IPS-NIHi11 (cell line): ENCODE measurements around the gene AKR1B1.

ENCODE experiments used
- DNase-seq: peaks from one replicate; pipeline ENCODE4 v3.0.0; 2012; ENCODE audit warnings: mixed read lengths, low spot score

The AKR1B1 gene

DNA sequence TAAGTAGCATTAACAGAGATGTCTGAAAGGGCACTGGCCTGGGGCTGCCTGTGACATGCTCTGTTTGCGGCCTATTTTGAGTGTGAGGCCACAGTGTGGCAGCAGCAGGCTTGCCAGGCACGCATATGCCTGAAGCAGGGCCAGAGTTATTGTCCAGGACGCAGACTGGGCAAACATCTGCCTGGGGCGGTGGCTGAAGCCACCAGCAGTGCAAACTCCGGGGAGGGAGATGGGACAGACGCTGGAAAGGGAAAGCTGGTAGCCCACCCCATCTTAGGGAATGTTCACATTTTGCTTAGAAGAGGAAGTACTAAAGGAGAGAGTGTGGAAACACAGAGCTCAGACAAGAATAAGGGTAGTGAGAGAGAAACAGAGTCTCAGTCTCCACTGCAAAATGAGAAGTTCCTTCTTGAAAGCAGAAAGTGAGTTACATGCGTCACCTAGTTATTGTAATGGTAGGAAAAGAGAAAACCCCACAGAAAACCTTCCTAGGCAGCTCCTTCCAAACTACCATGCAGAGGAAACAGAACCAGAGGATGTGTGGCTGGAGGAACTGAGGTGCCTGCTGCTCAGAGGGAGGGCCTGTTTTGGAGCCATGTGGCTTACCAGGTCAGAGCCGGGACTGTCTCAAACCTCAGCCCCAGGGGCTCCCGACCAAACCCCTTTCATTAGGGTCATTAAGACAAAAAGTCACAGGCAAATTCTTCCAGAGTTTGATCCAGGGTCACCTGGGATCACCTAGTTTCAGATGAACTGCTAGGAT lies 14.5 kb downstream of the AKR1B1 start:
- no peak for DNase-seq

DNA sequence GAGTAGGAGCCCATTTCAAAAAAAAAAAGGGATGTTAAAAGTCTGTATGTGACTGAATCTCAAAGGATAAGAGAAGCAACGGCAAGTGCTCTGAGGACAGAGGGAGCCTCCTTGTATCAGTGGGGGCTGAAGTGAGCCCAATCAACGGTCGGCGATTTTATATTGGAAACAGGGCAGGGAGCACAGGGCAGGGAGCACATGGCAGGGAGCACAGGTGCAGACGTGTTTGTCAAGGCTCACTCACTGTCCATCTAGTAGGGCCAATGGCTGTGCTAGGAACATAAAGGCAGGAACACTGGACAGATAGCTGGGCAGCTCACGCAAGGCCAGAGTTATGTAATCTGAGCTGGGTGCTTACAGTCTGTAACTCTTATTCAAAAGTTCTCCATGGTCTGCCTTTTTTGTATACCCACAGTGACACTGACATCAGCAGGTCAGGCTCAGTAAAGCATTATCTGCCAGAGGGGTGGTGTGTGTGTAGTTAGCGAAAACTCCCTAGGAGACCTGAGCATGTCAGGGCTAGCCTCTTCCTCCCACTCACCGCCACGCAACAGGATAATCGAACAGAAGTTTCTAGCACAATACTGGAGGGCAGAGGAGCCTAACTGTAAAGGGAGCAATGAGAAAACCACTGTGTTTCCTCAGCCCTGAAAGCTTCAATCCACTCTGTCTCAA lies 15.4 kb downstream of the AKR1B1 start:
- no peak for DNase-seq

DNA sequence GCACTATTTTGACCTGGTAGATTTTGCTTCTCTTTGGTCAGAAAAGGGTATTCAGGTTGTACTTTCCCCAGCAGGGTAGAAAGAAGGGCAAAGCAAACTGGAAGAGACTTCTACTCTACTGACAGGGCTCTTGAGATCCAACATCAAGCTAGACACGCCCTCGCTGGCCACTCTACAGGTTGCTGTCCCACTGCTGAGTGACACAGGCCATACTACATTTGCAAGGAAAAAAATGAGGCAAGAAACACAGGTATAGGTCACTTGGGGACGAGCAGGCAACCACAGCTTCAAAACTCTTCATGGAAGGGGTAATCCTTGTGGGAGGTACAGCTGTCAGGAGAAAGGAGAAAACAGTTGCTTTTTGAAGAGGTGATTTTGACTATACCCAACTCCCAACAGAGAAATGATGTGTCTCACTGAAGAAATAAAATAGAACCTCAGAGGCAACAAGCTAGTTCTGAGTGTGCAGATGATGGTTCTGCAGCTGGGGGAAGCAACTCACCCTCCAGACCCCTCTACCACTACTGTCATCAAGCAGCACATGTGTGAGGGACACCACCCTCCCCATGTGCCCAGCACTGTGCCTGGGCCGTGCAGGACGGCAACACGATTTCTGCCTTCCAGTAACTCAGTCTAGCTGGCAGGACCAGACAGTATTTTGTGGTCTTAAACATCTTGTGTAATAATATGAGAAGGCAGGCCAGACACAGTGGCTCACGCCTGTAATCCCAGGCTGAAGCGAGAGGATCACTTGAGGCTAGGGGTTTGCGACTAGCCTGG lies 16.3 kb downstream of the AKR1B1 start:
- DNase-seq, result no peak

DNA sequence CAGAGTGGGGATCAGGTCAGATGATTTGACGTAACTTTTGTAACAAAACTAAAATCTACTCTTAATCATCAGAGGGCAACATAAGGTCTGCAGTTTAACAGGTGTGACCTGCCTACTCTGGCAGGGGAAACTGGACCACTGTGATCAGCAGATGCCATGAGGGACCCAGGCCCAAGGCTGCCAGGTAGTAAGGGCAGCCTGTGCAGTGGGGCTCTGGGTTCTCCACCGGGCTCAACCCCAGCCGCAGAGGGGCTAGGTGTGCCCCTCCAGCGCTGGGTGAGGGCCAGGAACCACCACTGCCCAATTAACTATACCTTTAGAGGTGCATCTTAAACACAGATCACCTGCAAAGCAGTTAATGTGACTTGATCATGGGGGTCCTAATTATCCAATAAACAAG lies 17.6 kb downstream of the AKR1B1 start:
- DNase-seq, result no peak

DNA sequence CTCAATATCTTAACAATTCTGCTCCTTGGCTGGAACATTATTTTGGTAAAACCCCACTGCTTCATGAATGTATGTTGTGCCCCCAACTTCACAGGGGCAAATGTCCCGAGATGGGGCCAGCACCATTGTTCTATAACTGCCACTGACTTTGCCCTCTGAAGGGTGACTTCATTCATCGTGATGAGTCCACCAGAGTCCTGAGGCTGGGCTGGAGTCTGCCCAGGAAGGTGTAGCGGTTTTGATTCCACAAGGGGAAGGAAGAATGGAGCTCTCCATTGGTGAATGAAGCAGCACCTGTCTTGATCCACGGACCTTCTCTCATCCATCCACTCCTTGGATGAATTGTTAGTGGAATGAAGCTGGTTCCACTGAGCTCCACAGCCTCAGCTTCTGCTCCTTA lies 18.4 kb downstream of the AKR1B1 start:
- no peak for DNase-seq

DNA sequence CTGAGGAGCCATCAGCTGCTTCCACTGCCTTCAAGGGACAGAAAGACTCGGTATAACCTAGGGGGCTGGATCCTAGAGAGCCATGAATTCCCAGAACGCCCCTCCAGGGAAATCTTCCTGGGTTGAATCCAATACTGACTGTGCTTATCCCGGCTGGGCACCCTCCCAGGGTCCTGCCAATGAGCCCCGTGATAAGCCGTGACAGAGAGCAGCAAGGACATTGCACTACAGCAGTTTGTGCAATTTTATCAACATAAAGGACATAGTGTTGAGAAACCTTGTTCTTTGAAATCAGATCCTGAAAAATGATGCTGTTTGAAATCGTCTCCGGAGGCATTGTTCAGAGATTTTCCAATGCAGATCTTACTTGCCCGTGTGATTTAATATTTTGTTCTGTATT lies 18.8 kb downstream of the AKR1B1 start:
- no peak for DNase-seq

DNA sequence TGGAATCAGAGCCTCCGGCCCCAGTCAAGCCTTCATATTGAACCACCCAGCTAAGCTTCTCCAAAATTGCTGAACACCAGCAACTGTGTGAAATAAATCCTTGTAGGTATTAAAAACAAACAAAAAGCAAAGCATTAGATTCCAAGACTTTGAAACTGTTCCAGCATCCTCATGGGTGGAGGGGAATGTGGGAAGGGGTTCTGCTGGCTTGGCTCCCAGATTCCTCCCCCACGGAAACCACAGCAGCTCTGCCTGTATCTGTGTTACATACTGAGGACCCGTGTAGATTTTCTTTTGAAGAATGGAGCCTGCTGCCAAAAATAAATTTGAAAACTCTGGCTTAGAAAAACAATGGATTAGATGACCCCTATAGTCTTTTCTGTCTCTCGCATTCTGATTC lies 20.0 kb downstream of the AKR1B1 start:
- no peak for DNase-seq

DNA sequence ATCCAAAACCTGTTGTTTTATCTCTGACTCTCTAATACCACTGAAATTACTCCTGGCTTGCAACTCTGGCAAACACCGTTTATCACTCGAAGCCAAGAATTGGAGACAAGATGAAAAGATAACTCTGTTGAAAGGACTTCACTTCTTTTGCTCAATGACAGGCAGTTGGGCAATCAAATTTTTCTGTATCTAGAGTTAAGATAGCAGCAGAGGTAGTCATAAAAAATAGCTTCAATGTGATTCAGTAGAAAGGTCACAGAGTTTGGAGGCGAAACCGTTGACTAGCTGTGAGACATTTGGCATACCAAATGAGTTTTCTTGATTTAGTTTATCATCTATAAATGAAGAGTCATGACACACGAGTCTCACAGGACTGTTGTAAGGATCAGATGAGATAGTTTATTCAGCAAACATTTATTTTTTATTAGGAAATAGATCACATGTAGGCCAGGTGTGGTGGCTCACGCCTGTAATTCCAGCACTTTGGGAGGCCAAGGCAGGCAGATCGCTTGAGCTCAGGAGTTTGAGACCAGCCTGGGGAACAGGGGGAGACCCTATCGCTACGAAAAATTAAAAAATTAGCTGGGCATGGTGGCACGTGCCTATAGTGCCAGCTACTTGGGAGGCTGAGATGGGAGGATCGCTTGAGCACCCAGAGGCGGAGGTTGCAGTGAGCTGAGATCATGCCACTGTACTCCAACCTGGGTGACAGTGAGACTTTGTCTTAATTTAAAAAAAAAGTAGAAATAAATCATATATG lies 23.6 kb downstream of the AKR1B1 start:
- DNase-seq, result no peak

DNA sequence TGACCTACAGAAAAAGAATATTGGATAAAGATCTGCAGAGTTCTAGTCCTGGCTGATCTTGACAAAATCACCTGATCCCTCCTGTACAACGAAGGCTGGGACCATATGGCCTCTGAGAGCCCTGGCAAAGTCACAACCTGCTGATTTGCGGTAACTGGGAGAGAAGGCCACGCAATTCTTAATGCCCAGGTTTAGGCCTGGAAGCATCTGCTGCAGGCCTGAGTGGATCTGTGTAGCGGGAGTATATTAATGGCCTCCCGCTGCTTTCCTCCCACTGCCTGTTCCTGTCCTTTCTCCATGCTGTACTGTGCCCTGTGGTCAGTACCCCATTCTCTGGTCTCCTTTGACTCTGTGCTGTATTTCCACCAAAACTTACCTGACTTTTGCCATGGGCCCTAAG lies 24.2 kb downstream of the AKR1B1 start:
- DNase-seq, result no peak

DNA sequence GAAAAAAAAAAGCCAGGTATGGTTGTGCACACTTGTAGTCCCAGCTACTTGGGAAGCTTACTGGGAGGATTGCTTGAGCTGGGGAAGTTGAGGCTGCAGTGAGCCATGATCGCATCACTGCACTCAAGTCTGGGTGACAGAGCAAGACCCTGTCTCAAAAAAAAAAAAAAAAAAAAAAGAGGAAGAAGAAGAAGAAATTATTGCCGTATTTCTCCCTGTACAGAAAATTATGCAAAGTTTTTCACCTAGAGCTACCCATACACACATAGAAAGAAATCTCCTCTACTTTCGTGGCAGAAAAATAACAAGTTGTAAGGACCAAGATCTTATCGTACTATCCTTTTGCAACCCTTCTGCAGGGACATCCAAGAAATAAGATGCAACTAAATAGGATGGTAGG lies 25.5 kb downstream of the AKR1B1 start:
- no peak for DNase-seq

DNA sequence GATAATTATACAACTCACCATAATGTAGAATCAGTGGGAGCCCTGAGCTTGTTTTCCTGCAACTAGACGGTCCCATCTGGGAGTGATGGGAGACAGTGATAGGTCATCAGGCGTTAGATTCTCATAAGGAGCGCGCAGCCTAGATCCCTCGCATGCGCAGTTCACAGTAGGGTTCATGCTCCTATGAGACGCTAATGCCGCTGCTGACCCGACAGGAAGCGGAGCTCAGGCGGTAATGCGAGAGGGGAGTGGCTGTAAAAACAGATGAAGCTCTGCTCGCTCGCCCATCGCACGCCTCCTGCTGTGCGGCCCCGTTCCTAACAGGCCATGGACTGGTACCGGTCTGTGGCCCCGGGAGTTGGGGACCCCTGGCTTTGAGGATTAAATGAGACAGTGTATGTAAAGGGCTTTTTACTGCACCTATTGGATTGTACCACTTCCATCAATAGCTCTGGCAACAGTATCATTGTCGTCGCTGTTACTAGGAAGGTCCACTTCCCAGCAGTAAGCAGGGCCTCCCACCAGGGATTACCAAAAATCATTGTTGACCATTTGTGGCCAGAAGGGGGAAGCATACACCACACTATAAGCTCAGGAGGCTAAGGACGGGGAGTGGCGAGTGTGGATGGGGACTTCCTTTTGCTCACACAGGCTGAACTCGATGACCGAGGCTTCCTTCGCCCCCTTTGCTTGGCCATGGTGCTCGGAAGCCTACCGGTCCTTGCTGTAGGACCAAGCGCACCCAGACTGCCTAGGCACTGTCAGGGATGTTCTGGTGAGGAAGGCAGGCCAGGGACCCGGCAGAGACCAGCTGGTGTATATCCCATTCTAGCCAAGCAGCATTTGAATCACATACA lies 26.4 kb downstream of the AKR1B1 start:
- DNase-seq, result peak; percentile 91

DNA sequence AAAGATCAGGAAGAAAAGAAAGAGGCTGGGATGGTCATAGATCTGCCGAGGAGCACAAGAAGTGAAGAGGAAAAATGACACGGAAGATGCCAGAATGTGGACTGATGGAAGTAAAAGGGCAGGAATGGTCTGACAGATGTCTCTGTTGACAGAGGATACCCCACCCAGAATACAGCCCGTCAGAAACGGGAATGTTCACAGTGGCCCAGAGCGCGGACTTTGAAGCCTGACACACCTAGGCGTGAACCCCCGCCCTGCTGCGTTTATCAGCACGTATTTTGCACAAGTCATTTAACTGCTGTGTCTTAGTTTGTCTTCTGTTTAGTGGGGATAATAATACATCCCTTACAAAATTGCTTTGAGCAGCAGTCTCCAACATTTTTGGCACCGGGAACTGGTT lies 27.1 kb downstream of the AKR1B1 start:
- no peak for DNase-seq

DNA sequence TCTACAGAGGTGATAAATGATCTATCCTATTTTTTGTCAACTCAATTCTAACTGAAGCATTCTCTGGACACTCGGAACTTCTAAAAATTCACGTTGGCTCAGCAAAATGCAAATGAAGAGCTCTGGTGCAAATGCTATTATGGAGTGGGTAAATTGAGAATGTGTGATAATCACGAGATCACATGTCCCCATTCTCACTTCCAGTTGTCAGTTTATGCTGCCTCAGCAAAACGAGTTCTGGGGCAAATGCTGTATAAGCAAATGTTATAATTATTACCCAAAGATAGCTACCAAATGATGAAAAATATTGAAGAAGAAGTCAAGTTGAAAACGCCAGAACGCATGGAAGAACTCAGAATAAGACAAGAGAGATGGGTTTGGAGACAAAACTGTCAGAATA lies 29.4 kb downstream of the AKR1B1 start:
- no peak for DNase-seq

DNA sequence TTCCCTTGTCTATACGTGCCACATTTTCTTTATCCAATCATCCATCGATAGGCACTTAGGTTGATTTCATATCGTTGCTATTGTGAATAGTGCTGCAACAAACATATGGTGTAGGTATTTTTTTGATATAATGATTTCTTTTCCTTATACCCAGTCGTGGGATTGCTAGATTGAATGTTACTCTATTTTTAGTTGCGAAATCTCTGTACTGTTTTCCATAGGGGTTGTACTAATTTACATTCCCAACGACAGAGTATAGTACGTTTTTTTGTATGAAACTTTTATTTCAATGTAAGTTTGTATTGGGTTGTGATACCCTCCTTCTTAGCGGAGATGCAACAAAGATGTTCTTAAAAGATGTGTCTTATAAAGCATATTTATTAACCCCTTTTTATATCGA lies 30.0 kb downstream of the AKR1B1 start:
- DNase-seq, result no peak

DNA sequence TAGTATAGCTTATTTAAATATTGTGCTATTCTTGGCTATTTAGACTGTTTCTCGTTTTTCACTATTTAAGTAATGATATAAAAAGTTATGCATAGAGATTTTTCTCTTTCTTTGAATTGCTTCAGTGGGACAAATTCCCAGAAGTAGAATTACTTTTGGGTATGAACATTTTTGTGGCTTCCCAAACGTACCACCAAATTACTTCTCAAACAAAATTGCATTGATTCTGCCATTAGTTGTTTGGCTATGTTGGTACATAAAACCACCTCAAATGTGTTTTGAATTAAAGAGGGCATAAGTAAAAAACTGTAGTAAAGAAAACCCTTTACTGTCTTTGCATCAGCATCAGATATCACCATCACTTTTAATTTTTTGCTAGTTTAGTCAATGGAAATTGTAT lies 31.0 kb downstream of the AKR1B1 start:
- no peak for DNase-seq

DNA sequence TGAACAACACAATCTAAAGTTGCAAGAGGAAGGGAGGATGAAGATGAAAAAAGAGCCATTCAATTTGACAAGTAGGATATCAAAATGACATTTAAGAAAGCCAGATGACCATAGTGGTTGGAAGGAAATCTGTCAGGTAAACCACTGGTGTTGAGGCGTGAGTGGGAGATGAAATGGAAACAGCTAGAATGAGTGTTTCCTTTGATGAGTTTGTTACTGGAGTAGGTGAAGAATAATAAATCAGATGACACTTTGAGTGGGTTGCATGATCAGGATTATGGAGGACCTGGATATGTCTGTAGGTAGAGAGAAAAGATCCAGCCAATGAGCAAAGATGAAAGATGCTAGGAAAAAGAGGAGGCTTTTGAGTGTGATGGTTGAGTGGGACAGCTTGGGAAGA lies 33.1 kb downstream of the AKR1B1 start:
- no peak for DNase-seq

DNA sequence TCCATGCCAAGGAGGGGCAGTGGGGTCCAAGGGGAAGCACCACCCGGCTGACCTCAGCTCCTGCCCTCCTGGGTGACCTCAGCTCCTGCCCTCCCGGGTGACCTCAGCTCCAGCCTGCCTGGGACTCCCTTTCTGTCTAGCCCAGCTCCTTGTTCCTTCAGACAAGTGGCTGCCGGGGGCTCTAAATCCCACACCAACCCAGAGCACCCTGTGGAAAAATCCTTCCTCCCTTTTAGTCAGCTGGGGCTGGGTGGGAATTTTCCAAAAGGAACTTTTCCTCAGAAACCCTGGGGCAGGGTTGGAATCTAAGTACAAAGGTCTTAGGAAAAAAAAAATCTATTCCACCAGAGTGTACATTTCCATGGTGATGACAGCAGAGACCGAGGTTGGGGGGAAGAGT lies 36.3 kb downstream of the AKR1B1 start:
- DNase-seq, result no peak

DNA sequence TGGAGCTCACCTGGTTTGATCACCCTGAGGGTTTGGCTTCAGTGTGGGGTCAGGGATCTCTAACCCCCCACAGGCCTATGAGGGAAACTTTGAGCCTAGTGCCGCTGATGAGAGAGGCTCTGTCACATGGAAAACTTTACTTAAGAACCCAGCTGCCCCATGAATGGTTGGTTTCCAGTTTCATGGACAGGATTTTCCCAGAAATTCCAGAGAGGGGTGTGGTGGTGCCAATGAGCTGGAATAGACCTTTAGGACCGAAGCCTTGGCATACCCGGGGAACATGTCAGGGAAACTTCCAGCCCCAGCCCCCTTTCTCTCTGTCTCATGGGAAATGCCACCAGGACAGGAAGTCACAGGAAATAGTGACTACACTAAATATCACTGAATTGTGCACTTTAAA lies 36.9 kb downstream of the AKR1B1 start:
- DNase-seq, result no peak

DNA sequence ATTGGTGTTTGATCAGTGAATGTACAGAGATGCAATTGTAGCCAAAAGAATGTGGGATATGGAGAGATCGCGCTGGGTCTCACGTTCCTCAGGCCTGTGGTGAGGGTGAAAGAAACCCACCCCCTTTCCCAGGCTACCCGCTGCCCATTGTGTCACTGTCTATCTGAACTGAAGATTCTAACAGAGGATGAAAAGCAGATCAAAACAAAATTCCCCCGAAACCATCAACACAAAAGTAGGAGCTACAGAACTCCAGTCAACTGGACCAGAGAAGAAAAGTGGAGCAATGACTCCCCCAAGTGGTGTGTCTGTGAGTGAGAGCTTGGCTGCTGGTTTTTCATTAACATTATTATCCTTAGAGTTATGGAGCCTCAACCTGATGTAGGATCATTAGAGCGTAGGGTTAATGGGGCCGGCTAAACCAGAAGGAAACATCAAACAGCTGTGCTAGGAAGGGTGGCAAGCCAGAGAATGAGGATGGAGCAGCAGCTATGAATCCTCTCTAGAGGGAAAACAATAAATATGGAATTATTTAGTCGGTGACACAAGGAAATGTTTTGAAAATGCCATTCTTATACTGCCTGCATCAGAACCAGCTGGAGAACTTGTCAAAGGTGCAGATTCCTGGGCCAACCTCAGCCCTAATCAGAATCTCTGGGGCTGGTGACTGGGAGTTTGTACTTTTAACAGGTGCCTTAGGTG lies 38.3 kb downstream of the AKR1B1 start:
- peak; percentile 74 for DNase-seq

DNA sequence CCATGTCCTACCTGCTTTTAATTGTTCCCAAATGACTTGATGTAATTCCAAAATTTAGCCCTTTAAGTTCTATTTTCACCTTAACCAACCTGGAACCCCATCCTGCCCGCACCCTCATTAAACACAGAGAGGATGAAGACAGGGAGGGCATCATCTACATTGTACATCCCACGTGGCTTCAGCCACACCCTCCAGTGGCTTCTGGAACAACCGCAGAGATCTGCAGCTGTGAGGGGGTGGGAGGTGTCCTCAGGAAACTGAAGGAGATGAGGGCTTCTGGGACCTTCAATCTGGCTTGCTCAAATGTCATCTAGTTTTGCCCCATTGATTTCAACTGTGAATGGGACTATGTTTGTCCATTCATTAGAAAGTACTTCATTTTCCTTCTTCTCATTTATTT lies 39.0 kb downstream of the AKR1B1 start:
- DNase-seq, result no peak

DNA sequence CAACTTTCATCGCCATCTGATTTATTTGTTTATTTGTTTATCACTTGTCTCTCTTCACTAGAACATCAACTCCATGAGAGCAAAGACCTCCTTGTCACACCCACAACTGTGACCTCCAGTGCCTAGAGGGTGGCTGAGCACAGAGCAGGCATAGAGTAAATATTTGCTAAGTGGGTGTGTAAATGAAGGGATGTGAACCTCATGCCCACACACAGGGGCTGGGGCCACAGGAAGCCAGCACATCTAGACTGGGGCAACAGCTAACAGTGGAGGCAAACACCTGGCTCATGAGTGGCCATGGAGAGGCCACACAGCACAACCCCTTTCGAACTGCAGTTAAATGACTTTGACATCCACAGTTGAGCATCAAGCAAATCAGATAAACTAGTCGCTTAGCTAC lies 39.8 kb downstream of the AKR1B1 start:
- no peak for DNase-seq
